Uterus (tissue), 4 donors: ENCODE data around the gene PAIP2B. TPM values are rescaled to one million over a fixed set of nuclear protein-coding genes. Genes with fewer than 3 reads are reported as not detected.
"Not testable (repeated sequence)": the region's sequence is repeated elsewhere in the genome, so short reads cannot be mapped to it uniquely, and the experiment has no call there.

ENCODE experiments used
- DNase-seq, 2 donors: peaks; one replicate each; pipeline ENCODE4 v3.0.0-alpha.2; 2019 to 2020
- H3K27ac ChIP-seq, 2 donors: fragments of 200-600 bp; sonication (generic); 1 replicate in 1 of 2; 2 replicates in 1 of 2; pipeline ENCODE4 v1.5.1; 2016 to 2018
- H3K27me3 ChIP-seq, 2 donors: fragments of 200-600 bp; sonication (generic); one replicate each; pipeline ENCODE4 v1.5.1; 2018 to 2019; ENCODE audit warnings: control low read depth in 1 of 2
- H3K36me3 ChIP-seq, 2 donors: fragments of 200-600 bp; sonication (generic); one replicate each; pipeline ENCODE4 v1.5.1; 2019; ENCODE audit warnings: control low read depth in 1 of 2
- H3K4me1 ChIP-seq, 2 donors: fragments of 200-600 bp; sonication (generic); one replicate each; pipeline ENCODE4 v1.5.1; 2018 to 2019; ENCODE audit warnings: control low read depth in 1 of 2
- H3K4me3 ChIP-seq, 2 donors: fragments of 200-600 bp; sonication (generic); 1 replicate in 1 of 2; 2 replicates in 1 of 2; pipeline ENCODE4 v1.5.1; 2018 to 2019; ENCODE audit warnings: mild to moderate bottlenecking in 1 of 2
- H3K9me3 ChIP-seq, 2 donors: fragments of 200-600 bp; sonication (generic); one replicate each; pipeline ENCODE4 v1.5.1; 2019; ENCODE audit warnings: control low read depth in 1 of 2
- POLR2A ChIP-seq, 2 donors: fragments of 450-650 bp; IDR thresholded peaks; one replicate each; pipeline ENCODE4 v1.6.1; 2016; ENCODE audit warnings: antibody characterized with exemption in 2 of 2, mild to moderate bottlenecking in 1 of 2, moderate library complexity in 1 of 2
- intact Hi-C: fragments of 100-400 bp; cut with DNase I; formaldehyde crosslinking; loops from one replicate; pipeline ENCODE4 v1.15.1; 2023; ENCODE audit warnings: low total_unique reads
- total RNA-seq, 4 donors: library from RNA; depleted of rRNA in 3 of 4; stranded (reverse); fragments of >200 nt in 3 of 4; gene quantifications; one replicate each; pipeline versions ENCODE4 v1.1.0 to v1.2.4, GENCODE V29; 2014 to 2023
- TF ChIP-seq, protein P1 (sequence below), 4 experiments: fragments of 200-600 bp in 2 of 4; fragments of 450-650 bp in 2 of 4; sonication (generic) in 2 of 4; IDR thresholded peaks; one replicate each; pipeline ENCODE4 v1.5.1; 2016 to 2019; ENCODE audit warnings: antibody characterized with exemption in 4 of 4, mild to moderate bottlenecking in 2 of 4, moderate library complexity in 1 of 4
- donor health status: DM: yes; HTN: yes; CAD: no.

The PAIP2B gene
- total RNA-seq, 4 donors from 2014 or later, result 3.6 to 12.9 (median 8.7) TPM

DNA sequence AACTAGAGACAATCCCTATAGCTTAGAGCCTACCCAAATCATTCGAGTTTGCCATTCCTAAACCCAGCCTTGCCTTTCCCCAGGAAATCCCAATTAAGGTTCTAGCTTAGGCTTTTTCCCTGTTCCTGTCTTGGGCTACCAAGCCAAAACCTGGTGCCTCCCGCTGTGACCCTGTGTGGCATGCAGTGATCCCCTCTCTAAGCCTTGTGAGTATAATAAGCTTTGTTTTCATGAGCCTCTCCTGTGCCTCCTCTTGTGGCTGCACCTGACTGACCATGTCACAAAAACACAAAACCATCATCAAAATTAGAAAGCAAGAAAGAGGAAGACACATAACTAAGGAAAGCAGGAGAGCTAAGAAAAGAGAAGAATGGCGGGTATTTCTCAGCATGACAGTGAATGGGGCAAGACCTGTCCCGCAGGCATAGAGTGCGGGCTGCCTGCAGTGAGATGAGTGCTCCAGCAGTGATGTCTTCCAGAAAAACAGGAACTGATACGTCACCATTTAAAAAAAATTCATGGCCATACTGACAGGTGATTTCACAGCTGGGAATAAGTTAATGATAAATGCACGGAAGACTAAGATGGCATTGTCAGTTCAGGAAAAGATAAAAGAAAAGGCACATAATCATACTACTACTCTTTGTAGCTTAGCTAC lies 9.2 kb upstream of the PAIP2B start:
- TF ChIP-seq POLR2A (IDR thresholded peaks at IDR 0.05), result no peak
- TF ChIP-seq, protein P1, sequence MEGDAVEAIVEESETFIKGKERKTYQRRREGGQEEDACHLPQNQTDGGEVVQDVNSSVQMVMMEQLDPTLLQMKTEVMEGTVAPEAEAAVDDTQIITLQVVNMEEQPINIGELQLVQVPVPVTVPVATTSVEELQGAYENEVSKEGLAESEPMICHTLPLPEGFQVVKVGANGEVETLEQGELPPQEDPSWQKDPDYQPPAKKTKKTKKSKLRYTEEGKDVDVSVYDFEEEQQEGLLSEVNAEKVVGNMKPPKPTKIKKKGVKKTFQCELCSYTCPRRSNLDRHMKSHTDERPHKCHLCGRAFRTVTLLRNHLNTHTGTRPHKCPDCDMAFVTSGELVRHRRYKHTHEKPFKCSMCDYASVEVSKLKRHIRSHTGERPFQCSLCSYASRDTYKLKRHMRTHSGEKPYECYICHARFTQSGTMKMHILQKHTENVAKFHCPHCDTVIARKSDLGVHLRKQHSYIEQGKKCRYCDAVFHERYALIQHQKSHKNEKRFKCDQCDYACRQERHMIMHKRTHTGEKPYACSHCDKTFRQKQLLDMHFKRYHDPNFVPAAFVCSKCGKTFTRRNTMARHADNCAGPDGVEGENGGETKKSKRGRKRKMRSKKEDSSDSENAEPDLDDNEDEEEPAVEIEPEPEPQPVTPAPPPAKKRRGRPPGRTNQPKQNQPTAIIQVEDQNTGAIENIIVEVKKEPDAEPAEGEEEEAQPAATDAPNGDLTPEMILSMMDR (IDR thresholded peaks at IDR 0.05), result no peak
- intact Hi-C loops, result no loop called here
- H3K9me3 ChIP-seq, result no peaks in the 10 kb centered on the region
- no peak overlapping the region for H3K27ac ChIP-seq
- H3K4me3 ChIP-seq, result no peak overlapping the region
- H3K4me1 ChIP-seq, result no peaks in the 10 kb centered on the region
- H3K27me3 ChIP-seq, result no peaks in the 10 kb centered on the region
- no peaks in the 10 kb centered on the region for H3K36me3 ChIP-seq
- DNase-seq, result no peak

DNA sequence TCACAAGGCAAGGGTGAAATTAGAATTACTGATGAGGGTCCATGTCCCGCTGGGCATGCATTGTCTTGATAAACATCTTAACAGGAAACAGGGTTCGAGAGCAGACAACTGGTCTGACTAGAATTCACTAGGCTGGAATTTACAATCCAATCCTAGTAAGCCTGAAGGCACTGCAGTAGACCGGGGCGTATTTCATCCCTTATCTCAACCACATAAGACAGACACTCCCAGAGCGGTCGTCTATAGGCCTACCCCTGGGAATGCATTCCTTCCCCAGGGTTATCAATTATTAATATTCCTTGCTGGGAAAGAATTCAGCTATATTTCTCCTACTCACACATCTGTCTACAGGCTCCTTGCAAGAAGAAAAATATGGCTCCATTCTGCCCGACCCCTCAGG lies 6.2 kb upstream of the PAIP2B start:
- DNase-seq, H3K27ac ChIP-seq, intact Hi-C loops, H3K27me3 ChIP-seq, H3K4me3 ChIP-seq, H3K9me3 ChIP-seq, H3K4me1 ChIP-seq, H3K36me3 ChIP-seq: not testable (repeated sequence)

DNA sequence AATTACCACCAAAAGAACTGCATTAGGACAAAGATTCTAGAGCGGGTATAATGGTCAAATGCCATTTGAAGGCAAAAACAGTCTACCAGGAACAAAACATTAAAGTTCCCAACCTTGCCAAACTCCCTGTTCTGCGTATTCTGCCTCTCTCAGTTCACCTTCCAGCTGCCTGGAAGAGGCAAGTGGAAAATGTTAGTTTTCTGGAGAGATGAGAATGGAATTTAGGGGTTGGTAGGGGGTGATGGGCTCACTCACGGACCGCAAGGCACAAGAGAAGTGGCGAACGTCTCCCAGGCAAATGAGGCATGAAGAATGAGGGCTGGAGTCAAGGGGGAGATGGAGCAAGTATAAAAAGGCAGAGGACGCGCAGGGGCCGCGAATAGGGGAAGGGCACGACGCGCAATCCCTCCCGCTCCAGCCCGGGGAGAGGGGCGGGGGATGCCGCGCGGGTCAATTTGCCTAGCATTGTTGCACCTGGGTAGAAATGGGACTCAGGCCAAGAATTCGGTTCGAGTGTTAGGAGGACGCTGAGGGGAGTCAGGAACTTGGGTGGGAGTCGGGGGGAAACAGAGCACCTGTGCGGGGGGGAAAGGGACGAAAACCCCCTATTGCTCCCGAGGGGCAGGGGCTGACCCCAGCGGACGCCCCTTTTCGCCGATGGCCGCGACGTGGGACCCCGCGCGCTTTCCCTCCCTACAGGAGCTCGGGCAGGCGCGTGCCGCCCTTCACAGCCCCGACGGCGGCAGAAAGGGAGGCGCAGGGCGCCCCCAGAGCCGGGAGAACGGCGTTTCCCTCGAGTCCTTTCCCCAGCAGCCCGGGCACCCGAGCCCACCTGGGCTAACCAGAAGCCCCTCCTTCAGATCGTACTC lies 573 bp downstream of the PAIP2B start:
- Histone ChIP-seq H3K4me1 (peaks cover 0 to 12% of the 10 kb centered on the region in 2 donors), H3K36me3 (no peaks in the 10 kb centered on the region), H3K9me3 (no peaks in the 10 kb centered on the region), H3K27ac (peak overlapping the region; percentile 73 to 93), H3K27me3 (no peaks in the 10 kb centered on the region), H3K4me3 (peak overlapping the region; percentile 67 to 87)
- no peak for TF ChIP-seq POLR2A (IDR thresholded peaks at IDR 0.05)
- TF ChIP-seq, protein P1 (IDR thresholded peaks at IDR 0.05), result peak in 2 of 4 experiments; percentile 9 to 34
- intact Hi-C loops, result no loop called here
- peak in 1 of 2 donors; percentile 52 for DNase-seq

DNA sequence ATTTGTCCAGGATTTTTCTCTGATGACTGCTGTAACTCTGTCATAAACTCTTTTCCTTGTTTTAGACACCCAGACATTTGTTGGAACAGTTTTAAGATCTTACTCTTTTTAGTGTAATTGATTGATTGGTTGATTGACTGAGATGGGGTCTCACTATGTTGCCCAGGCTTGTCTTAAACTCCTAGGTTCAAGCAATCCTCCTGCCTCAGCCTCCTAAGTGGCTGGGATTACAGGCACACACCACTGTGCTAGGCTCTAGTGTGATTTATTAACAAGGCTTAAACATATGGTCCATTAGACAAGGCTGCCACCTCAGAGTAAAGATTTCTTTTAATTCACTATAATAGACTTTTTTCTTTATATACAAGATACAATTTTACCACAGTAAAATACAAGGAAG lies 2.0 kb downstream of the PAIP2B start:
- no peaks in the 10 kb centered on the region for H3K9me3 ChIP-seq
- H3K36me3 ChIP-seq, result no peaks in the 10 kb centered on the region
- intact Hi-C loops, result no loop called here
- DNase-seq, result no peak
- H3K4me1 ChIP-seq, result peaks cover 0 to 12% of the 10 kb centered on the region in 2 donors
- no peaks in the 10 kb centered on the region for H3K27me3 ChIP-seq
- TF ChIP-seq, protein P1 (IDR thresholded peaks at IDR 0.05), result no peak
- TF ChIP-seq POLR2A (IDR thresholded peaks at IDR 0.05), result no peak
- no peak overlapping the region for H3K27ac ChIP-seq
- H3K4me3 ChIP-seq, result no peak overlapping the region

DNA sequence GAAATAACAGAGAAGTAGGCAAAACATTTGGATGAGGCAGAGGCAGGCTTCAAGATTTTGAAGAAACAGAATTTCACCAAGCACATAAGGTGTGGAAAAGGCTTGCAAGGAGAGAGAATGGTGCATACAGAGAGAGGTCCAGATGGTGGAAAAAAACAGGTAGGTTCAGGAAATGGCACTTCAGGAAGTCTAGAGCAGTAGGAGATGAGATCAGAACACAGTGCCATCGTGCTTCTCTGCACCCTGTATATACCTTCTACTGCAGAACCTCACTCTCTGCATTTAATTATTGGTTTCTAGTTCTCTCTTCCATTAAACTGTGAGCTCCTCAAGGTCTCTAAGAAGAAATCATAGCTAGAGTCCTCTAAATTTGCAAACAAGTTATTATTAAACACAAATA lies 2.4 kb downstream of the PAIP2B start:
- no peaks in the 10 kb centered on the region for H3K27me3 ChIP-seq
- H3K27ac ChIP-seq, result no peak overlapping the region
- no peak overlapping the region for H3K4me3 ChIP-seq
- no peaks in the 10 kb centered on the region for H3K9me3 ChIP-seq
- H3K36me3 ChIP-seq, result no peaks in the 10 kb centered on the region
- no peak for TF ChIP-seq POLR2A (IDR thresholded peaks at IDR 0.05)
- TF ChIP-seq, protein P1 (IDR thresholded peaks at IDR 0.05), result no peak
- DNase-seq, result no peak
- H3K4me1 ChIP-seq, result peaks cover 0 to 12% of the 10 kb centered on the region in 2 donors
- intact Hi-C loops, result no loop called here
